GM12873 (cell line): ENCODE data around the gene RANBP2.

Source experiments
- TF ChIP-seq, protein P1 (sequence below): IDR thresholded peaks from 2 replicates; pipeline ENCODE4 v1.5.1; 2012; ENCODE audit warnings: low read depth, mild to moderate bottlenecking, moderate library complexity, low read length, control low read depth; ENCODE audit not compliant: insufficient read depth; ENCODE audit errors: missing control alignments

The RANBP2 gene

GRCh38 chr2:108778857-108779256 lies 59.6 kb downstream of the RANBP2 start:
- TF ChIP-seq, protein P1, sequence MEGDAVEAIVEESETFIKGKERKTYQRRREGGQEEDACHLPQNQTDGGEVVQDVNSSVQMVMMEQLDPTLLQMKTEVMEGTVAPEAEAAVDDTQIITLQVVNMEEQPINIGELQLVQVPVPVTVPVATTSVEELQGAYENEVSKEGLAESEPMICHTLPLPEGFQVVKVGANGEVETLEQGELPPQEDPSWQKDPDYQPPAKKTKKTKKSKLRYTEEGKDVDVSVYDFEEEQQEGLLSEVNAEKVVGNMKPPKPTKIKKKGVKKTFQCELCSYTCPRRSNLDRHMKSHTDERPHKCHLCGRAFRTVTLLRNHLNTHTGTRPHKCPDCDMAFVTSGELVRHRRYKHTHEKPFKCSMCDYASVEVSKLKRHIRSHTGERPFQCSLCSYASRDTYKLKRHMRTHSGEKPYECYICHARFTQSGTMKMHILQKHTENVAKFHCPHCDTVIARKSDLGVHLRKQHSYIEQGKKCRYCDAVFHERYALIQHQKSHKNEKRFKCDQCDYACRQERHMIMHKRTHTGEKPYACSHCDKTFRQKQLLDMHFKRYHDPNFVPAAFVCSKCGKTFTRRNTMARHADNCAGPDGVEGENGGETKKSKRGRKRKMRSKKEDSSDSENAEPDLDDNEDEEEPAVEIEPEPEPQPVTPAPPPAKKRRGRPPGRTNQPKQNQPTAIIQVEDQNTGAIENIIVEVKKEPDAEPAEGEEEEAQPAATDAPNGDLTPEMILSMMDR, result no peak

- TF ChIP-seq, protein P1, result no peak
These were observed 66.7 kb downstream of the RANBP2 start for GRCh38 chr2:108786008-108786353.

DNA sequence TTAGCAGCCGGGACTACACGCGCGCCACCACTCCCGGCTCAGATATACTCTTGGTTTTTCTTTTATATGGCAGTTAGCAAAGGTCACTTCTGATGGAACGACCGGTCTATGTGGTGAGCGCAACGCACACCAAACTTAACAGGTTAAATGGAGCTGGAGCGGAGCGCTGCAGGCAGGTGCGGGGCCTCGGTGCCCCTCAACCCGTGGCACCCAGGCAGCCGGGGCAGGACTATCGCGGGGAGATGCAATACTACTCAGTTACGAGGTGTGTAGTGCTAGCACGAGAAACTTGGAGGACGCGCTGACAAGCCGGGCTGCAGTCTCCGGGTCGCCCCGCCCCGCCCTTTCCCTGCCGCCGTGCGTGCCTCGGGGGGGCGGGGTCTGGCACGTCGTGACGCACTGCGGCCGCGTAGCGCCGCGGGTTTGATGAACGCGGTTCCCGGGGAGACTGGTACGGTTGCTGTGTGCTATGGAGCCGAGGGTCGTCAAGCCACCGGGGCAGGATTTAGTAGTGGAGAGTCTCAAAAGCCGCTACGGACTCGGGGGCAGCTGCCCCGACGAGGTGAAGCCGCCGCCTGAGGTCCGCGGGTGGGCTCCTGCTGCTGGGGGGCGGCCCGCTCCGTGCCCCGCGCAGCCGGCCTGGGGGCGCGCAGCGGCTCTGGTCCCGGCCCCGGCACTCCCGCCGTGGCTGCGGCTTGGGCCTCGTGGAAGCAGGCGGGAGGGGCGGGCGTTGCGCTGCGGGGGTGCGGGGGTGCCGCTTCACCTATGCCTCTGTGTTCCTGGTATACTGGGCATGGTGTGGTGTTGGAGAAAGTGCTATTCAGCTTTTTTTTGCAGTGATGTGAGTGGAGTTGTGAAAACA lies 67.3 kb downstream of the RANBP2 start, which contains the start of gene CCDC138:
CCDC138 (plus strand) TSS at position 418 of the 862 bp plus-strand sequence; CDS start at position 470, 52 bp downstream.
- TF ChIP-seq, protein P1, result no peak

GRCh38 chr2:108787216-108787541 lies 67.9 kb downstream of the RANBP2 start:
- TF ChIP-seq, protein P1, result no peak

- TF ChIP-seq, protein P1, result no peak
These were observed 83.9 kb downstream of the RANBP2 start for GRCh38 chr2:108803045-108803736.

DNA sequence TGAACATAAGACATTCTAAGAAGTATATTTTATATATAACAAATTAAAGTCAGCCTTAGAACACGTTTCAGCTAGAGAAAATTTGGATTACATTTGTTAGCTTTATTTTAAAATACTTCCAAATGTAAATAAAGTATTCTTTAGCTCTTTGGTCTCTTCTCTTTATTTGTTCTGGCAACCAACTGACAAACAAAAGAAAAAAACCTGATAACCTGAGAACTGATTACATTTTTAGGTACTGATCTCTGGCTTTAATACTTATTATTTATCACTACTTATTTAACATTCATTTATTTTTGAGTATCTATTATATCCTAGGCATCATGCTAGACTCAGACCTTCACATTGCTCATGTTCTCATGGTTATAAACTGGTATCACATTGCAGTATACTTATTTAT lies 85.8 kb downstream of the RANBP2 start:
- TF ChIP-seq, protein P1, result no peak

DNA sequence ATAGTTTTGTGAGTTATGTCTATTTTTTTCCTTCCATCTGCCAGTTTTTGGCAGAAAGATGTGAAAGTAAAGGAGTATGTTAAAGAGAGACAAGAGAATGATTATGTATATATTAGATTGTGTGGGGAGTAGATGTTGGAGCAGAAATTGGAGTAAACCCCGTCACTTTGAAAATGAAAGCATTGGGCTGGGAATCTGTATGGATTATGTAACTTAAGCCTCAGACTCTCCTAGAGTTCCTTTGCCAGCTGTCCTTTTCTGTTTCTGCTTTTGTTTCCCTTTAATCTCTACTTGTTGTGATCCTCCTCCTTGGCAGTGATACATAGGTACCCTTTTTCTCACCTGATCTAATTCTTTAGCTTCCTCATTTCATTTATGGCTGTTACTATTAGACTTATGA lies 86.5 kb downstream of the RANBP2 start:
- TF ChIP-seq, protein P1, result no peak
